HG02678 (cell line): Measurements from ENCODE around the gene OSBPL5.
"Not testable (repeated sequence)": the region's sequence is repeated elsewhere in the genome, so short reads cannot be mapped to it uniquely, and the experiment has no call there.

Experiments
- ATAC-seq: cut with Tn5 transposase; IDR thresholded peaks from one replicate; pipeline ENCODE4 v1.9.1; 2021; ENCODE audit warnings: mild to moderate bottlenecking, moderate library complexity; ENCODE audit not compliant: unreplicated experiment

The OSBPL5 gene

GRCh38 chr11:3089236-3090061 lies 75.7 kb downstream of the OSBPL5 start:
- no peak for ATAC-seq

GRCh38 chr11:3088806-3089205 lies 76.3 kb downstream of the OSBPL5 start:
- ATAC-seq = no peak

GRCh38 chr11:3087821-3088800 lies 77.0 kb downstream of the OSBPL5 start:
- ATAC-seq = no peak

- ATAC-seq = no peak
Measured at GRCh38 chr11:3087373-3087772, 77.7 kb downstream of the OSBPL5 start.

DNA sequence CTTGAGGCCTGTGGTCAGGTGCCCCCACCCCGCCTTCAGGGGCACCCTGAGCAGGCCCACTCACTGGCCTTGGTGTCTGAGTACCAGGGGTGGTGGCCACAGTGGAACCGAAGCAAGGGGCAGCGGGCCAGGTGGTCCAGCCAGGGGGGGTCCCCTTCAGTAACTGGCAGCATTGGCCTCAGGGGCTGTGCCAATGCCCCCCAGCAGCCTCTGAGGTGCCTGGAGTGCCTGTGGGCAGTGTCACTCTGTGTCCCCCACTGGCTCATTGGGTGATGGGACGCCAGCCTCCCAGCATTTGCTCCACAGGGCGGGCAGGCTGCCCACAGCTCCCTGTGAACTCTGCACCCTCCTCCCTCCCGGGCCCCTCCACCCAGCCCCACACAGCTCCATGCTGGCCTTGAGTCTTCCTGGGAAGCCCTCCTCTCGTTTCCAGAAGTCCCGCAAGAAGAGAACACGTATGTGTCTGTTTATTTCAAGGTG lies 78.4 kb downstream of the OSBPL5 start:
- ATAC-seq = no peak

- ATAC-seq = no peak
Measured at GRCh38 chr11:3086114-3086513, 79.0 kb downstream of the OSBPL5 start.

GRCh38 chr11:3085052-3085451 lies 80.1 kb downstream of the OSBPL5 start:
- no peak for ATAC-seq

DNA sequence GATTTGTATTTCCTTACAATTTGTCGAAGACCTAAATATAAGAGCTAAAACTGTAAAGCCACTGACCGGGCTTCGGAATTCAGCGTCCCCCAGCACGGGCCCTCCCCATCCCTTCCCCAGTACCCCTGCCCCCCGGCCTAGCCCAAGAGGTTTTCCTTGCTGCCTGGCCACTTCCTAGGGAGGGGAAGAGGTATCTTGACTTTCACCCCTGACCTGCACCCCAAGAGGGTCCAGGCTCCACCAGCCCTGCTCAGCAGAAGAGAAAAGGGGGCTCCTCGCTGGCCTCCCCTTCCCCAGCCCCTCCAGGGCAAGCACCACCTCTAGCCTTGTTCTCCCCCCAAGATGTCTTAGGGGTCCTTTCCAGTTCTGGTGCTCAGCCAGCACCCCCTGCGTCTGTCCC lies 81.8 kb downstream of the OSBPL5 start:
- ATAC-seq = no peak

DNA sequence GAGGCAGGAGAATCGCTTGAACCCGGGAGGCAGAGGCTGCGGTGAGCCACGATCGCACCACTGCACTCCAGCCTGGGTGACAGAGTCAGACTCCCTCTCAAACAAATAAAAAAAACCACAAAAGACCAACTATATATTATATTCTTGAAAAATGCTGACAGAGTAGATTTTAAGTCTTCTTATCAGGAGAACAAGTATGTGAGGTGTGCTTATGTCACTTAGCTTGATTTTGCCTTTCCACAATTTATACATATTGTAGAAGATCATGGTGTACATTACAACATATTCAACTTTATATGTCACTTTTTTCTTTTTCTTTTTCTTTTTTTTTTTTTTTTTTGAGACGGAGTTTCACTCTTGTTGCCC lies 83.7 kb downstream of the OSBPL5 start:
- ATAC-seq = no peak

DNA sequence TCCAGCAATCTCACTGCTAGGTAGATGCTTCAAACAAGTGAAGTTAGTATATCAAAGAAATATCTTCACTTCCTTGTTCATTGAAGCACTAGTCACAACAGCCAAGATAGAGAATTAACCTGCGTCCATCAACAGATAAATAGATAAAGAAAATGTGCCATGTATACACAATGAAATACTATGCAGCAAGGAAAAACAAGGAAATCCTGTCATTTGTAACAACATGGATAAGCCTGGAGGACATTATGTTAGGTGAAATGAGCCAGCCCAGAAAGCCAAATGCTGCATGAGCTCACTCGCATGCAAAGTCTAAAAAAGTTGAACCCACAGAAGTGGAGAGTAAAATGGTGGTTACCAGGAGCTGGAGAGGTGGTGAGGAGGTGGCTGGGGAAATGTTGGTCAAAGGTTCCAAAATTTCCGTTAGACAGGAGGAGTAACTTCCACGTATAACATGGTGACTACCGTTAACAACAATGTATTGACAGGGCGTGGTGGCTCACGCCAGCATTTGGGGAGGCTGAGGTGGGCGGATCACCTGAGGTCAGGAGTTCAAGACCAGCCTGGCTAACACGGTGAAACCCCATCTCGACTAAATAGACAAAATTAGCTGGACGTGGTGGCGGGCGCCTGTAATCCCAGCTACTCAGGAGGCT lies 84.3 kb downstream of the OSBPL5 start:
- no peak for ATAC-seq

GRCh38 chr11:3080104-3080503 lies 85.0 kb downstream of the OSBPL5 start:
- ATAC-seq = no peak

DNA sequence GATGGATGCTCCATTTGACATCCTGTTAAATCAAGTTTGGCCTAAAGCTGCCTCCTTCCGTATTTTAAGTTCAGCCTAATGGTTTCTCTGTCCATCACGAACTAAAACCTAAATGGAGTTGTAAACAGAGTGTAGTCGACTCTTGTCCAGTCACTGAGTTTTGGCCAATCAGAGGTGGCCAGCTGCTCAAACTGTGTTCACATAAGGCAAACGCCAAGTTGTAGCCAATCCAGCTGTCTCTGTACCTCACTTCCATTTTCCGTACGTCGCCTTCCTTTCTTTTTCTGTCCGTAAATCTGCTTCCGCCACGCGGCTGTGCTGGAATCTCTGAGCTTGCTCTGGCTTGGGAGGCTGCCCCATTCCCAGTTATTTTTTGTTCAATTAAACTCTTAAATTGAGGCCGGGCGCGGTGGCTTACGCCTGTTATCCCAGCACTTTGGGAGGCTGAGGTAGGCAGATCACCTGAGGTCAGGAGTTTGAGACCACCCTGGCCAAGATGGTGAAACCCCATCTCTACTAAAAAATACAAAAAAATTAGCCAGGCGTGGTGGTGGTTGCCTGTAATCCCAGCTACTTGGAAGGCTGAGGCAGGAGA lies 87.2 kb downstream of the OSBPL5 start:
- ATAC-seq = no peak

- ATAC-seq = no peak
Measured at GRCh38 chr11:3077189-3077836, 87.8 kb downstream of the OSBPL5 start.

DNA sequence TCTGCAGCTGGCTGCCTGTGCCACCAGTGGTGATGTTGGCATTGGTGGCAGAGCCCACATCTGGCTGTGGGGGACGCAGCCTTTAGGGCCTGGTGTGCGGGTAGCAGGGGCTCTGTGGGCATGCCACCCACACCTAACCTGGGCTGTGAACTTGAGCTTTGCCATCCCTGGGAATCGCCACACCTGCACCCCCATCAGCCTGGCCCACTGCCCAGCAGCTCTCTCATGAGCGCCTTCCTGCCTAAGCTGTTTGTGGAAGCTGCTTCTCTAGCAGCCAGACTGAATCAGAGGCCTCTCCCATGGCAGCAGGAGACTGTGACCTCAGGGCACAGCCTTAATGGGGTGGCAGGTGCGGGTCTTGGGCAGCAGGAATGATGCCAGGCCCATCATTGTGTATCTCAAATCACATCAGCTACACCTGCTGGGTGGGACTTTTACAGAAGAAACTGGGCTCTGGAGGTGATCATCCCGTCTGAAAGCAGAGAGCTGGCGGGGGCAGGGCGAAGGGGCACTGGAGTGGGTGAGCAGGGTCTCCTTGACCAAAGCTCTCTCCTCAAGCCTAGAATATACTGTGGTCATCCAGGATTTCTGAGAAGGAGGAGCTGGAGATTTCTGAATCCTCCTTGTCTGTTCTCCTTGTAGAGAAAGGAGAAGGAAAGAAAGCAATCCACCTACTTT lies 90.1 kb downstream of the OSBPL5 start:
- ATAC-seq = no peak

GRCh38 chr11:3073029-3073435 lies 92.1 kb downstream of the OSBPL5 start:
- no peak for ATAC-seq

DNA sequence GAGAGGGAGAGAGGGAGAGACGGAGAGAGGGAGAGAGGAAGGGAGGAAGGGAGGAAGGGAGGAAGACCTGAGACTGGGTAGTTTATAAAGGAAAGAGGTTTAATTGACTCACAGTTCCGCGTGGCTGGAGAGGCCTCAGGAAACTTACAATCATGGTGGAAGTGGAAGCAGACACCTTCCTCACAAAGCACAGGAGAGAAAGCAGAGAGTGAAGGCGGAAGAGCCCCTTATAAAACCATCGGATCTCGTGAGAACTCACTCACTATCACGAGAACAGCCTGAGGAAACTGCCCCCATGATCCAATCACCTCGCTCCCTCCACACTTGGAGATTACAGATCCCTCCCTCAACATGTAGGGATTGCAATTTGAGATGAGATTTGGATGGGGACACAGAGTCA lies 95.7 kb downstream of the OSBPL5 start:
- no peak for ATAC-seq

DNA sequence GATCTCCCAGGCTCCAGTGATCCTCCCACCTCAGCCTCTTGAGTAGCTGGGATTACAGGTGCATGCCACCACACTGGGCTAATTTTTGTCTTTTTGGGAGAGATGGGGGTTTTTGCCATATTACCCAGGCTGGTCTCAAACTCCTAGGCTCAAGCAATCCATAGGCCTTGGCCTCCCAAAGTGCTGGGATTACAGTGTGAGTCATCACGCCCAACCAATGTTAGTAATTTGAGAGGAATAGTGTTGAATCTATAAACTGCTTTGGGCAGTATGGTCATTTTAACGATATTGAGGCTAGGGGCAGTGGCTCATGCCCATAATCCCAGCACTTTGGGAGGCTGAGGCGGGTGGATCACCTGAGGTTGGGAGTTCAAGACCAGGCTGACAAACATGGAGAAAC lies 98.8 kb downstream of the OSBPL5 start:
- not testable (repeated sequence) for ATAC-seq

- ATAC-seq = not testable (repeated sequence)
Measured at GRCh38 chr11:3064709-3065108, 100.4 kb downstream of the OSBPL5 start.

DNA sequence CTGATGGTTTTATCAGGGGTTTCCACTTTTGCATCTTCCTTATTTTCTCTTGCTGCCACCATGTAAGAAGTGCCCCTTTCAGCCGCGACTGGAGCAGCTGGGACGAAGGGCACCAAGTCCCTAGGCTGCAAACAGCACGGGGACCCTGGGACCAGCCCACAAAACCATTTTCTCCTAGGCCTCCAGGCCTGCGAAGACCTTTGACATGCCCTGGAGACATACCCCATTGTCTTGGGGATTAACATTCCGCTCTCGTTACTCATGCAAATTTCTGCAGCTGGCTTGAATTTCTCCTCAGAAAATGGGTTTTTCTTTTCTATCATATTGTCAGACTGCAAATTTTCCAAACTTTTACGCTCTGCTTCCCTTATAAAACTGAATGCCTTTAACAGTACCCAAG lies 101.2 kb downstream of the OSBPL5 start:
- ATAC-seq = not testable (repeated sequence)

DNA sequence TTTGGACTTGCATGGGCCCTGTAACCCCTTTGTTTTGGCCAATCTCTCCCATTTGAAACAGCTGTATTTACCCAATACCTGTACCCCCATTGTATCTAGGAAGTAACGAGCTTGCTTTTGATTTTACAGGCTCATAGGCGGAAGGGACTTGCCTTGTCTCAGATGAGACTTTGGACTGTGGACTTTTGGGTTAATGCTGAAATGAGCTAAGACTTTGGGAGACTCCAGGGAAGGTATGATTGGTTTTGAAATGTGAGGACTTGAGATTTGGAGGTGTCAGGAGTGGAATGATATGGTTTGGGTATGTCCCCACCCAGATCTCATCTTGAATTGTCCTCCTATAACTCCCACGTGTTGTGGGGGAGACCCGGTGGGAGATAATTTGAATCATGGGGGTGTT lies 101.7 kb downstream of the OSBPL5 start:
- ATAC-seq = not testable (repeated sequence)
